Lower lobe of right lung (tissue), 2 donors: ENCODE measurements around the gene ATP11B. TPM values are rescaled to one million over a fixed set of nuclear protein-coding genes. Genes with fewer than 3 reads are reported as not detected.

Experiments used
- ATAC-seq, 2 donors: fragments of 200-7000 bp; cut with Tn5 transposase; one replicate each; pipeline ENCODE4 v1.9.1; 2020 to 2022; ENCODE audit warnings: mild to moderate bottlenecking in 2 of 2, moderate library complexity in 2 of 2
- DNase-seq: peaks from one replicate; pipeline ENCODE4 v3.0.0-alpha.2; 2020
- H3K27ac ChIP-seq: fragments of 200-600 bp; one replicate; pipeline ENCODE4 v1.8.0; 2022
- H3K27me3 ChIP-seq: fragments of 200-600 bp; one replicate; pipeline ENCODE4 v1.8.0; 2022; ENCODE audit warnings: low read depth
- H3K36me3 ChIP-seq: fragments of 200-600 bp; one replicate; pipeline ENCODE4 v1.8.0; 2022; ENCODE audit warnings: mild to moderate bottlenecking
- H3K4me1 ChIP-seq: fragments of 200-600 bp; one replicate; pipeline ENCODE4 v1.8.0; 2022
- H3K4me3 ChIP-seq: fragments of 200-600 bp; one replicate; pipeline ENCODE4 v1.8.0; 2022; ENCODE audit warnings: mild to moderate bottlenecking
- H3K9me3 ChIP-seq: fragments of 200-600 bp; one replicate; pipeline ENCODE4 v1.8.0; 2022
- intact Hi-C: fragments of 100-400 bp; cut with DNase I; formaldehyde crosslinking; loops from one replicate; pipeline ENCODE4 v1.11.0; 2022
- total RNA-seq: library from RNA; stranded (reverse); fragmentation: NEBNext Ultra II Directional; extraction: Animal tissue kit (Norgen Biotek cat#: 25700); gene quantifications from one replicate; pipeline ENCODE4 v1.2.1, GENCODE V29; 2021
- TF ChIP-seq, protein P1 (sequence below): fragments of 200-600 bp; IDR thresholded peaks from one replicate; pipeline ENCODE4 v1.8.0; 2022; ENCODE audit warnings: antibody characterized with exemption, mild to moderate bottlenecking
- donor health status: DM: no; HTN: yes; CAD: no; lungs with severe emphysema.

The ATP11B gene
- total RNA-seq, 1 donor from 2014 or later: 69.1 TPM

DNA sequence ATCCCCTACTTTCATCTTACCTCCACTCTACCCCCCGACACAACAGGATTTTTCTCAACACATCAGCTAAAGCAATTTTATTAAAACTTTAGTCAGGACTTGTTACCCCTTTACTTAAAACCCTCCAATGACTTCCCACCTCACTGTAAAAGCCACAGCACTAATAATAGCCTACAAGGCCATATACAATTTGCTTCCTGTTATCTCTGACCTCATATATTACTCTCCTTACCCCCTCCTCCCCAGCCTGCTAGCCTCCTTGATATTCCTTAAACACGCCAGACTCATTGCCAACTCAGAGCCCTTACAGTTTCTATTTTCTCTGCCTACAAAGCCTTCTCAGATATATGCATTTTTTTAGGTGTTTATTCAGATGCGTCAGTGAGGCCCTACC is 132.6 kb downstream of the ATP11B start:
- intact Hi-C loops: no loop called here
- Histone ChIP-seq H3K4me3 (no peak overlapping the region), H3K9me3 (no peaks in the 10 kb centered on the region), H3K4me1 (no peaks in the 10 kb centered on the region), H3K27ac (no peak overlapping the region), H3K36me3 (no peaks in the 10 kb centered on the region), H3K27me3 (no peaks in the 10 kb centered on the region)
- DNase-seq: no peak
- no peak for ATAC-seq
- TF ChIP-seq, protein P1, sequence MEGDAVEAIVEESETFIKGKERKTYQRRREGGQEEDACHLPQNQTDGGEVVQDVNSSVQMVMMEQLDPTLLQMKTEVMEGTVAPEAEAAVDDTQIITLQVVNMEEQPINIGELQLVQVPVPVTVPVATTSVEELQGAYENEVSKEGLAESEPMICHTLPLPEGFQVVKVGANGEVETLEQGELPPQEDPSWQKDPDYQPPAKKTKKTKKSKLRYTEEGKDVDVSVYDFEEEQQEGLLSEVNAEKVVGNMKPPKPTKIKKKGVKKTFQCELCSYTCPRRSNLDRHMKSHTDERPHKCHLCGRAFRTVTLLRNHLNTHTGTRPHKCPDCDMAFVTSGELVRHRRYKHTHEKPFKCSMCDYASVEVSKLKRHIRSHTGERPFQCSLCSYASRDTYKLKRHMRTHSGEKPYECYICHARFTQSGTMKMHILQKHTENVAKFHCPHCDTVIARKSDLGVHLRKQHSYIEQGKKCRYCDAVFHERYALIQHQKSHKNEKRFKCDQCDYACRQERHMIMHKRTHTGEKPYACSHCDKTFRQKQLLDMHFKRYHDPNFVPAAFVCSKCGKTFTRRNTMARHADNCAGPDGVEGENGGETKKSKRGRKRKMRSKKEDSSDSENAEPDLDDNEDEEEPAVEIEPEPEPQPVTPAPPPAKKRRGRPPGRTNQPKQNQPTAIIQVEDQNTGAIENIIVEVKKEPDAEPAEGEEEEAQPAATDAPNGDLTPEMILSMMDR: no peak

DNA sequence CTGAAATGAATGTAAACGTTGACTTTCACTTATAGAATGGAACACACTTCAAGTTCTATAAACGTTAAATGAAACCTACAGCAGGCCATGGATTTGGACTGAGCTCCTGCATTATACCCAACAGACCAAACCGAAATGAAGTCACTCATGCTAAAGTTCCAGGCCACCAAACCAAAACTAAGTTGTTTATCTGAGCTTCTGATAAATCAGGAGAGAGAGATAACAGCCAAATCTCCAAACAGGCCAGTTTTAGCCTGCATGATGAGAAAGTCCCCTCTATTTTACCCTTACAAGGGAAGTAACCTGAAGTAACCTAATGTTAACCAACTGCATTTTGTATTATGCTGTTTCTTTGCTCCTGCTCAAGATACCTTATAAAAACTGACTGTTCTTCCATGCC is 142.5 kb downstream of the ATP11B start:
- H3K27me3 ChIP-seq: no peaks in the 10 kb centered on the region
- ATAC-seq (no peak), DNase-seq (no peak)
- no peak overlapping the region for H3K27ac ChIP-seq
- H3K9me3 ChIP-seq: peaks cover 14% of the 10 kb centered on the region
- TF ChIP-seq, protein P1: no peak
- intact Hi-C loops: no loop called here
- H3K36me3 ChIP-seq: peaks cover 5% of the 10 kb centered on the region
- no peak overlapping the region for H3K4me3 ChIP-seq
- no peaks in the 10 kb centered on the region for H3K4me1 ChIP-seq

DNA sequence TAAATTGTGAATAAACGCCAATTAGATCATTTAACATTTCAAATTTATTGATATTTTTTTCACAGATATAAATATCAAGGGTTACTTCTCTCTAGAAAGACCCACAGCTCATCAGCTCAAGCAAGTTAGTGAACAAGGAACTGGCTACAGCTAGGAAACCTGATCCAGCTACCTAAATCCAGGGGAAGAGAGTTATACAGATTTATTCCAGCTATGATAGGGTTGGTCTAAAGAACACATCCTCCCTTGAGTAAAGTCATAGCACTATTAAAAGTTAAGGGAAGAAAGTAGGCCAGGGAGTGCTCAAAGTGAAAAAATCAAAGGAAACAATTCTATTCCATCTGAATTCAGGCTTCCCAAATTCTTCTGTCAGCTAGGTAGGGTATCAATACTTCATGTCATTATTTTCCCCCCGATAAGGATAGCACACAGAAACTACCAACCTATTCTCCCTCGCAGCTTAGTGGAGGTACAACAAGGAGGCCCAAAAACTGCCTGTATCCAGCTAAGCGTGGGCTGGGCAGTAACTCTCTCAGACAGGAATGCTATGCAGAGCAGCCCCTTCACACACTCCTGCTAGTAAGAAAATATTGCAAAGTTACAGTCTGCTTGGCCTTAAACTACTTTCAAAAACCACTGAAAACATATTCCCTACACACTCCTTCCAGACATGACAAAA is 143.1 kb downstream of the ATP11B start:
- H3K36me3 ChIP-seq: peaks cover 5% of the 10 kb centered on the region
- H3K27me3 ChIP-seq: no peaks in the 10 kb centered on the region
- no peak overlapping the region for H3K27ac ChIP-seq
- intact Hi-C loops: no loop called here
- H3K4me1 ChIP-seq: no peaks in the 10 kb centered on the region
- DNase-seq (no peak), ATAC-seq (no peak)
- H3K4me3 ChIP-seq: no peak overlapping the region
- H3K9me3 ChIP-seq: peaks cover 14% of the 10 kb centered on the region
- TF ChIP-seq, protein P1: no peak

DNA sequence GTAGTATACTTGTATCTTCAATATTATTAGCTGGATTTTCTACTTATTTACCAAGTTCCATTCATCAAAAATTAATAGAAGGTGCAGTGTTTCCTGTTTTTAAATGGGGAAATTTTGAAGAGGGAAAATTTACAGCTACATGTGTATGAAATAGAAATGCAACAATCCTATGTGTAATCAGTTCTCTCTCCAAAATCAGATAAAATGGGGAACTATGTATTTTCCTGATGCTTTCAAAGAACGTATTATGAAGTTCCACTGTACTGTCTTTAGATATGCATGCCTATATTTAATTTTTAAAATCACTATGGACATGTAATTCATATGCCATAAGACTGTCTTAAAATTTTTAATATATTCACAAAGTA is 143.6 kb downstream of the ATP11B start:
- H3K36me3 ChIP-seq: peaks cover 5% of the 10 kb centered on the region
- intact Hi-C loops: no loop called here
- no peak overlapping the region for H3K27ac ChIP-seq
- no peak overlapping the region for H3K4me3 ChIP-seq
- TF ChIP-seq, protein P1: no peak
- no peaks in the 10 kb centered on the region for H3K4me1 ChIP-seq
- H3K27me3 ChIP-seq: no peaks in the 10 kb centered on the region
- ATAC-seq (no peak), DNase-seq (no peak)
- peaks cover 12% of the 10 kb centered on the region for H3K9me3 ChIP-seq

DNA sequence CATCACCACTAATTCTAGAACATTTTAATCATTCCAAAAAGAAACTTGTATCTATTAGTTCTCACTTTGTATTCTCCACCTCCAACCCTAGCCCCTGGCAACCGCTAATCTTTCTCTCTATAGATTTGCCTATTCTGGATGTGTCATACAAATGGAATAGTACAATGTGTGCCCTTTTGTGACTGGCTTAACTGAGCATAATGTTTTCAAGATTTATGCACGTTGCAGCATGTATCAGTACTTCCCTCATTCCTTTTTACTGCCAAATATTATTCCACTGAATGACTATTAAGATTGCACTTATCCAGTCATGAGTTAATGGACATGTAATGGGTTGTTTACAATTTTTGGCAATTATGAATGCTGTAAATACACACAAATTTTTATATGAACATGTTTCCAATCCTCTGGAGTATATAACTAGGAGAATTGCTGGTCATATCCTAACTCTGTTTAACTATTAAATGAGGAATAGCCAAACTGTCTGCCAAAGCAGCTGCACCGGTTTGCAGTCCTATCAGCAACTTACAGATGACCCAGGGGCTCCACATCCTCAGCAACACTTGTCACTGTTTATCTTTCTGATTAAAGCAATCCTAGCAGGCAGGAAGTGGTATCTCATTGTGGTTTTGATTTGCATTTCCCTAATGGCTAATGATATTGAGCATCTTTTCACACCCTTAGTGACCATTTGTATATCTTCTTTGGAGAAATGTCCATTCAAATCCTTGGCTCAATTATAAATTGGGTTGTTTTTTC is 144.2 kb downstream of the ATP11B start:
- peaks cover 5% of the 10 kb centered on the region for H3K36me3 ChIP-seq
- no peaks in the 10 kb centered on the region for H3K27me3 ChIP-seq
- no peak overlapping the region for H3K4me3 ChIP-seq
- intact Hi-C loops: no loop called here
- DNase-seq (no peak), ATAC-seq (no peak)
- H3K9me3 ChIP-seq: peaks cover 6% of the 10 kb centered on the region
- no peak overlapping the region for H3K27ac ChIP-seq
- TF ChIP-seq, protein P1: no peak
- H3K4me1 ChIP-seq: no peaks in the 10 kb centered on the region
